Measurements from ENCODE around the gene IPPK. TPM values are rescaled to one million over a fixed set of nuclear protein-coding genes. Genes with fewer than 3 reads are reported as not detected.
"Not testable (repeated sequence)": the region's sequence is repeated elsewhere in the genome, so short reads cannot be mapped to it uniquely, and the experiment has no call there.

The IPPK gene
- total RNA-seq, 1 experiment from 2014 or later = 7.9 TPM

DNA sequence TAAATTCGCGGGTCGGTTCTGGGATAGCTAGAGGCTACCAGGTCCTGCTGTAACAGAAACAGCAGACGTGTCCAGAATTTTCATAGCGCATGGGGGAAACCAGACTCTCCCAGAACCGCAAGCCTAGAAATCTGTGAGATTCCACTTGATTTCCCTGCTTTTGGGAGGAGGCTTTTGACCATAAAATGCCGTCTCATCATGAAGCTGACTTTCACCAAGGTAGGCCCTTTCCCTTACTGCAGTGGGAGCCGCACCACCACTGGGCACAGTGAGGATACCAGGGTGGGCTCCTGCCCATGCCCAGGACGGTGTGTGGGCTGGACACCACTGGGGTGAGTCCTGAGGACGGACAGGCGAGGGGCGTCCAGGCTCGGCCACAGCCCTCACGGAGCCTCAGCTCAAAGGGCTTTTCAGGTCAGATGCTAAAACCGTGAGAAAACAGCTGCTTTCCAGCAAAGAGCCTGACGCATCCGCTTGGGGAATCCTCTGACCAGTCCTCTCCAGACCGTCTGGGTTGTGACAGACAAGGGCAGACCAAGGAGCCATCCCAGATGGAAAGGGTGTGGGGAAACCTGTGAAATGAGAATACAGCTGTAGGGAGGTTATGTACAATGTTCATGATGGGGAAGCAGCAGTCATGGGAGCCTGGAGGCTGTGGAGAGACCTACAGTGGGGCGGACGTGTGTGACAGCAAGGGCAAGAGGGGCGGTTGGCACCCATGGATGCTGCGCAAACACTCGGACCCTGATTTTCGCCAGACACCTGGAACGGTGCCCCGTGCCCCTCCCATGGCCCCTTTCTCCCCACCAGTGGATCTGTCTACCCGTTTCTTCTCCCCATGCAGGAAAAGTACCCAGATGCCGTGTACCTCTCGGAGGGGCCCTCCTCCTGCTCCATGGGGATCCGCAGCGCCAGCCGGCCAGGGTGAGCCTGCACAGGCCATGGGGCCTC is 59.2 kb downstream of the IPPK start:
- in situ Hi-C loops (cut with HindIII; ENCODE audit: low pct_unique_long_range_greater_than_20kb, low sequenced_read_pairs) = no loop called here
- no peak for DNase-seq (ENCODE audit: low read depth)

DNA sequence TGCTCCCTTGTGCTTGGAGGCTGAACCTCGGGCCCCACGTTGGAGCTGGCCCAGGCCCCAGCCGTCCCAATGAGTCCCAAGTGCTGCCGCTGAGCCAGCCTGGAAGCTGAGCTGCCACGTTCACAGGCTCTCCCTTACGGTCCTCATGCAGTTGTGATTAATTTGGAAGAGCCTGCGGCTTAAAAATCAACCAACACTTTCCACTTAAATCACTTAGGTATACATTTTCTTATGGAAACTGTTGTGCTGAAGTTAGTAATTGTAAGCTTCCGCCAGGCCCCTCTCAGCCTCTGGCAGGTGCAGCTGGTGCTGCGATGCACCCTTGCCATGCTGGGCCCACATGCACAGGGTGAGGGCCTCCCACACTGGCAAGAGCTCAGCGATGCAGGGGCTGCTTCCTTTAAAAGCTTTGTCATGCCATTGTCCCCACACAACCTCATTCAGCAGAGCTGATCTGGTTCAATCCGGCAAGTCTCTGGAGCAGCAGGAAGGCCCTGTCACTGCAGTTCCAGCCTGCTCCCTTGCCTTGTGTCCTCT is 61.0 kb downstream of the IPPK start:
- no peak for DNase-seq (ENCODE audit: low read depth)
- in situ Hi-C loops (cut with HindIII; ENCODE audit: low pct_unique_long_range_greater_than_20kb, low sequenced_read_pairs) = no loop called here

DNA sequence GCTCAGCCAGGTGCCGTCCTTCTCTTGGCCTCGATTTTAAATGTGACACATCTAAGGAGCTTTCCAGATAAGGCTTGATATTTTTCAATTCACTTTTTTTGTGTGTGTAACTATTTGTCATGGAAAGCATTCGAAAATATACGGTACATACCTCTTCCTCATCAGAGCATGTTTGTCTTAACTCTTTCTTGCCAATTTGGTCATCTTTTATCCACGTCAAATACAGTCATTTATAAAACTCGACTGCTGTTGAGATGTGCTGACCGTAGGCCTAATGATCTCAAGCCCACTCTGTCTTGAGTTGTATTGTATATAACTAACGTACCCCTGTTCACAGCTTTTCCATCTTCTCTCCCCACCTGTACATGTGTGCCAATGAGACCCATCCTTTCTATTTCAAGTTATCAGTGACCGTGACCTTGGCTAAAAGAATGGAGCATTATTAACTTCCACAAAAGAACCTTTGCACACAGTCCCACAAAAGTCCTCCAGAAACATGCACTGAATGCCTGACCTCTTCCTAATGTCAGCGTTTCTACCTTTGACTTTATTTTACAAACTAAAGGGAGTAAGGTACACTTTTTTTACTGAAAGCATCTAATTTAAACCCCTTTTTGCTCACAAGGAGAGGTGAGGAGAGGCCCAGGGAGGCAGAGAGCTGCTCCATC is 61.6 kb downstream of the IPPK start:
- in situ Hi-C loops (cut with HindIII; ENCODE audit: low pct_unique_long_range_greater_than_20kb, low sequenced_read_pairs) = no loop called here
- no peak for DNase-seq (ENCODE audit: low read depth)

DNA sequence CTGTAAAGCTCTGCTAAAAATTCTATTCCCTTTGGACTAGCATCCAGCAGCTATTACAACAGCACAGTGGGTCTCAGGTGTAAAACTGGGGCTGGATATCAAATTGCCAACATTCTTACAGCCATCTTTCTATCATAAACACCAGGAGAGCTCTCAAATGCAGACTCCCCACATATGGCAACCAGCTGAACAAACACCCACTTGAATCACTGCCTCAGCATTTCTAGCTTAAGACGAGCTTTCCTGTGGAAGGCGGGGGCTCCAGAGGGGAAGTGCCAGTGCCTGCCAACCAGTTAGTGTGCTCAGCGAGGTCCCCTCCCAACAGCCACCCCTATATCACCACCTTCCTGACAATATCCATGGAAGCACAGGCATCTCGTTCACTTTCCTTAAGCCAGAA is 62.2 kb downstream of the IPPK start:
- DNase-seq (ENCODE audit: low read depth) = no peak
- in situ Hi-C loops (cut with HindIII; ENCODE audit: low pct_unique_long_range_greater_than_20kb, low sequenced_read_pairs) = no loop called here

DNA sequence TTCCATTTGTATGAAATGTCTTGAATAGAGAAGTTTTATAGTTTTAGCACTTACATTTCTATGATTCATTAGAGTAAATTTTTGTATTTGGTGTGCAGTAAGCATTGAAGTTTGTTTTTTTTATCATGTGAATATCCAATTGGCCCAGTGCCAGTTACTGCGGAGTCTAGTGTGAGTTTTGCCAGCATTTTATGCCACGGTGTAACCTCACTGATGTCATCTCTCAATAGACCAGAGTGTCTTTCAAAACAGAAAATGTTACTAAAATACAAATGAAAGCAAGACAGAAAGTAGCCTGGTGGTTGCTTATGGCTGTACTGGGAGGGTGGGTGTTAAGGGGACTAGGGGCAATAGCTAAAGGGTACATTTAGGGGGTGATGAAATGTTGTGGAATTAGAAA is 62.8 kb downstream of the IPPK start:
- in situ Hi-C loops (cut with HindIII; ENCODE audit: low pct_unique_long_range_greater_than_20kb, low sequenced_read_pairs) = no loop called here
- DNase-seq (ENCODE audit: low read depth) = no peak

DNA sequence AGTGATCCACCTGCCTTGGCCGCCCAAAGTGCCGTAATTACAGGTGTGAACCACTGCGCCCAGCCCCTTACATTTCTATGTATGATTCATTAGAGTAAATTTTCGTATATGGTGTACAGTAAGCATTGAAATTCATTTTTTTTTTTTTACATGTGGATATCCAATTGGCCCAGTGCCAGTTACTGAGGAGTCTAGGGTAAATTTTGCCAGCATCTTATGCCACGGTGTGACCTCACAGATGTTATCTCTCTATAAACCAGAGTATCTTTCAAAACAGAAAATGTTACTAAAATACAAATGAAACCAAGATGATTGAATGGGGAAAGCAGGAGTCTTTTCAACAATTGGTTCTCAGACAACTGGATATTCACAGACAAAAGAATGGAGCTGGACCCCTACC is 64.7 kb downstream of the IPPK start:
- DNase-seq (ENCODE audit: low read depth) = no peak

DNA sequence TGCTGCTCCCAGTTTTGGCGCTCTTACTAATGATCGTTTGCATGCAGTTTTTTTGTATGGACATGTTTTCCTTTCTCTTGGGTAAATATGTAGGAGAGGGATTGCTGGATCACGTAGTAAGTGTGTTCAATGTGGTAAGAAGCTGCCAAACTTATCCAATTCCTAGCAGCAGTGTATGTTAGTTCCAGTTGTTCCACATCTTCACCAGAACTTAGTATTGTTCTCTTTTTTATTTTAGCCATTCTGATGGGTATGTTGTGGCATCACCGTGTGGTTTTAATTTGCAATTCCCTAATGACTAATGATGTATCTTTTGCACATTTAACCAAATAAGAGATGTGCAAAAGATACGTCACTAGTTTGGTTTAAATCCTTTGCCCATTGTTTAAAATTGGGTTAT is 65.9 kb downstream of the IPPK start:
- in situ Hi-C loops (cut with HindIII; ENCODE audit: low pct_unique_long_range_greater_than_20kb, low sequenced_read_pairs) = no loop called here
- no peak for DNase-seq (ENCODE audit: low read depth)

More for the DNA sequence above, 64.7 kb downstream of the IPPK start:
- in situ Hi-C loops (cut with HindIII; ENCODE audit: low pct_unique_long_range_greater_than_20kb, low sequenced_read_pairs) = no loop called here

DNA sequence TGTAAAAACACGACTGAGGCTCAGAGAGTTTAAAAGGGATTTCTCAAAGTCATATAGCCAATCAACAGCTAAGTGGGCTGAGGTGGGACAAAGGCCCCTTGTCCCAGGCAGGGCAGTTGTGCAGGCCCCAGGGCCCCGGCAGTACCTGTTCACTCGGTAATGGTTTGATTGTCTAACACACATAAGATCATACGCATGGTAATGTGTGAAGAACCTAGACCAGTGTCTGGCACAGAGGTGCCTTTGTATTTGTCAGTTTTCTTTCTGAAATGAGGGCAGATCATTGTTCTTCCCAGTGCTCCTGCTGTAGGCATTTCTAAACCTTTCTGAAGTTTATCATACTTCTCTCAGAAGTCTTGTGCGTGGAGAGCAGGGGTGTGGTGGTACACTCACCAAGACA is 66.8 kb downstream of the IPPK start:
- in situ Hi-C loops (cut with HindIII; ENCODE audit: low pct_unique_long_range_greater_than_20kb, low sequenced_read_pairs) = no loop called here
- no peak for DNase-seq (ENCODE audit: low read depth)

DNA sequence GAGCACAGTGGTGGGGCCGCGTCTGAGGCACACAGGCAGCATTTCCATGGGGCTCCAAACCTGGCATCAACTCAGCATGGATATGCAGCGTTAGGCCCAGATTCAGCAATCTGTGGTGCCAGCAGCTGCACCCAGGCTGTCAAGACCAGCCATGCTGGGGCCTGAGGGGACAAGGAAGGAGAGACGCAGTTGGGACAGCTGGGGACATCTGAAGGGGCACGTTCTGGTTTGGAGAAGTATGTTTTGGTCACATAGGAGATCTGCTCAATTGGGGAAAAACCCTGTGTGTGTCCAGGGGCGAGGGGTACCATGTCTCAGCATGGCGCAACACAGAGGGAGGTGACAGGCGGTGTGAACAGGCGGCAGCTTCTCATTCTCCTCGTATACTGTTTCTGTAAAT is 67.5 kb downstream of the IPPK start:
- in situ Hi-C loops (cut with HindIII; ENCODE audit: low pct_unique_long_range_greater_than_20kb, low sequenced_read_pairs) = no loop called here

DNA sequence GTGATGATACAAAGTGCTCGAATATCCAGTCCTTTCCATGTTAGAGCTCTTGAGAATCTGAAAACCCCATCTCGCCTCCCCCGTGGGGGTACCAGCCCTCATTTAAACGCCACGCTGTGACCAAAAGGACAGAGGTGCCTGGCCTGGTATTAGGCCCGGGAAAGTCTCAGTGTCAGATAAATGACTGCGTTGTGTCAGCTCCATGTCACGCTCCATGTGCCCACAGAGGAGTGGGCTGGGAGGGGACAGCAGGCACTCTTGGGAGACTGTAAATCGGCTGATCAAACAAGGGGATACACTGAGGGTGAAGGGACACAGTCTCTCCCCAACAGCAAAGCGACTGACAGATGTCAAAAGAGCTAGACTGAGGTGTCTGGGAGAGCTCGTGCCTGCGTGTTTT is 68.5 kb downstream of the IPPK start:
- no peak for DNase-seq (ENCODE audit: low read depth)
- in situ Hi-C loops (cut with HindIII; ENCODE audit: low pct_unique_long_range_greater_than_20kb, low sequenced_read_pairs) = no loop called here

More for the DNA sequence above, 67.5 kb downstream of the IPPK start:
- no peak for DNase-seq (ENCODE audit: low read depth)

DNA sequence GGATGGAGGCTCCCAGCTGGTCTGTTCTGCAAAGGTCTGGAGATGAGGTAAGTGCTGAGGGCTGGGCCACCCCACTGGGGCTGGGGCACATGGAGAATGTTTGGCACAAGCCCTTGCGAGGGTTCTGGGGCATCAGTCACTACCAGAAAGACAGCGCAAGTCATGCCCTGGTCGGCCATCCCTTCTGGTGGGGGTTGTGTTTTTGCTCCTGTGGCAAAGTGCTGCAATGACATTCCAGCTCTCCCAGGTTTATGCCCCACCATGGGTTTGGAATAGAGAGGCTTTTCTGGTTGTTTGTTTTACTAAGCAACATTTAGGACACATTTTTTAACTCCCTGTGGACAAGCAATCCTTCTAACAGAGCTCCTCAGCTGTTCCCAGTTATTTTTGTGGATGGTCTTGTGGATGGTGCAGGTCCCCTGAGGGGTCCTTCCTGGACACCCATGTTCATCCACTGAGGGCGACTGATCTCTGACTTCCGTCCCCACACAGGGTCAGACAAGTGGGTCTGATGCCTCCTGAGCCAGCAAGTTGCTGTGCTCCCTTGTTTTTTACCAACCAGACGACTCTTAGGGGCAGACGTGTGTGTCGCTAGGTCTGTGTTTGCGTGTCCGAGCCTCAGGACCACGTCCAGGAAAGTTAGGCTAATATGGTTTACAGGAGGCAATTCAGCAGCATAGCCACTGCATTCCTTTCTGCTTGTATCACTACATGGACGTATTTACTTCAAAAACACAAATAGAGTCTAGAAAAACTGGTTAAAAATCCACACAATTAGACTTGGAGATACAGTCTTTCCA is 69.3 kb downstream of the IPPK start:
- in situ Hi-C loops (cut with HindIII; ENCODE audit: low pct_unique_long_range_greater_than_20kb, low sequenced_read_pairs) = no loop called here

DNA sequence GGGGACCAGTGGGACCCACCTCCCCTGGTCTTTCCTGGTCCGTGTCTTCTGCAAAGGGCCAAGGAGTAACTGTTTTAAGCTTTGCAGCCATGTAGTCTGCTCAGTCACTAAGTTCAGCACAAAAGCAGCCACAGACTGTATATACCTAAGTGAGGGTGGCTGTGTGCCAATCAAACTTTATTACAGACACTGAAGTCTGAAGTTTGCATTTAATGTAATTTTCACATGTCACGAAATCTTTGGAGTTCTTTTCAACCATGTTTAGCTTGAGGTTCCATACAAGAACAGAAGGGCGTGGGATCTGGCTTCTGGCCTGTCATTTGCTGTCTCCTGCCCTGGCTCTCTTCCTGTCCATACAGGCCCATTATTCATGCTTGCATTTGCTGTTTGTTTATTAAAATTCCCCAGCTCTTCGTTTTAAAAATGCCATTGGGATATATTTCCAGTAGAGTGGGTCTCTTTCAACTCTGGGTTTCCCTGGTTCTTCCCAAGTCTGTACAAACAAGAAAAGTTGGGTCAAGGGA is 69.9 kb downstream of the IPPK start:
- no peak for DNase-seq (ENCODE audit: low read depth)
- in situ Hi-C loops (cut with HindIII; ENCODE audit: low pct_unique_long_range_greater_than_20kb, low sequenced_read_pairs) = no loop called here

More for the DNA sequence above, 69.3 kb downstream of the IPPK start:
- DNase-seq (ENCODE audit: low read depth) = no peak

DNA sequence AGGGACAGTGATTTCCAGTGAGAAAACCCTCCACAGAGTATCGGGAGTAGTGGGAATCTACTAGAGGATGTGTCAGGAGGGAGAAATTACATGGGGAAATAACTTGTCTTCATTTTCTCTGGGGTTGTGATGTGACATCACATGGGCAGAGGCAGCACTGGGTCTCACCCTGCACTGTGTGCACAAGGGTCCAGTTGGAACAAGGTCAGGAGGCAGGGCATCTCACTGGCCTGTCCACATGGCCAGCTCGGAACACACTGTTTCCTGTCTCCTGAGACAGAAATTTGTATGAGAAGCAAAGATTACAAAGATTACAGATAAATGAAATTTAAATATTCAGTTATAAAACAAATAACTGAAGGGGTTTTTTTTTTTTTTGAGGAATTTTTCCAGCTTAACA is 71.5 kb downstream of the IPPK start:
- no peak for DNase-seq (ENCODE audit: low read depth)
- in situ Hi-C loops (cut with HindIII; ENCODE audit: low pct_unique_long_range_greater_than_20kb, low sequenced_read_pairs) = no loop called here

DNA sequence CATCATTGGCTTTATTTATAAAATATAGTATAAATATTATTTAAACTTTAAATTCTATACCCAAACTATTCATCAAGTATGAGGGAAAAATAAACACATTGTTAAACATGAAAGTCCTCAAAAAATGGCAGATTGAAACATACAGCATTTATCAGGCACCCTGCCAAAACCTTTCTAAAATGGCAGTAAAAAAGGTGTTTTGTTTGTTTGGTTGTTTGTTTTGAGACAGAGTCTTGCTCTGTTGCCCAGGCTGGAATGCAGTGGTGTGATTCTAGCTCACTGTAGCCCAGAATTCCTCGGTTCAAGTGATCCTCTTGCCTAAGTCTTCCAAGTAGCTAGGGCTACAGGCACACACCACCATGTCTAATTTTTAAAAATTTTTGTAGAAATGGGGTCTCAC is 74.0 kb downstream of the IPPK start:
- in situ Hi-C loops (cut with HindIII; ENCODE audit: low pct_unique_long_range_greater_than_20kb, low sequenced_read_pairs) = no loop called here
- DNase-seq (ENCODE audit: low read depth) = no peak

DNA sequence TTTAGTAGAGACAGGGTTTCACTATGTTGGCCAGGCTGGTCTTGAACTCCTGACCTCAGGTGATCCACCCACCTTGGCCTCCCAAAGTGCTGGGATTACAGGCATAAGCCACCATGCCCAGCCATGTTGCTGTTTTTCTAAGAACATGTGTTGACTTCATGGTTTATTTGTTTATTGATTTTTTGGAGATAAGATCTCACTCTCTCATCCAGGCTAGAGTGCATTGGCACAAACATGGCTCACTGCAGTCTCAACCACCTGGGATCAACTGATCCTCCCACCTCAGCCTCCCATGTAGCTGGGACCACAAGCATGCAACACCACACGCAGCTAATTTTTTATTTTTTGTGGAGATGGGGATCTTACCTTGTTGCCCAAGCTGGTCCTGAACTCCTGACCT is 74.9 kb downstream of the IPPK start:
- in situ Hi-C loops (cut with HindIII; ENCODE audit: low pct_unique_long_range_greater_than_20kb, low sequenced_read_pairs); DNase-seq (ENCODE audit: low read depth): not testable (repeated sequence)

DNA sequence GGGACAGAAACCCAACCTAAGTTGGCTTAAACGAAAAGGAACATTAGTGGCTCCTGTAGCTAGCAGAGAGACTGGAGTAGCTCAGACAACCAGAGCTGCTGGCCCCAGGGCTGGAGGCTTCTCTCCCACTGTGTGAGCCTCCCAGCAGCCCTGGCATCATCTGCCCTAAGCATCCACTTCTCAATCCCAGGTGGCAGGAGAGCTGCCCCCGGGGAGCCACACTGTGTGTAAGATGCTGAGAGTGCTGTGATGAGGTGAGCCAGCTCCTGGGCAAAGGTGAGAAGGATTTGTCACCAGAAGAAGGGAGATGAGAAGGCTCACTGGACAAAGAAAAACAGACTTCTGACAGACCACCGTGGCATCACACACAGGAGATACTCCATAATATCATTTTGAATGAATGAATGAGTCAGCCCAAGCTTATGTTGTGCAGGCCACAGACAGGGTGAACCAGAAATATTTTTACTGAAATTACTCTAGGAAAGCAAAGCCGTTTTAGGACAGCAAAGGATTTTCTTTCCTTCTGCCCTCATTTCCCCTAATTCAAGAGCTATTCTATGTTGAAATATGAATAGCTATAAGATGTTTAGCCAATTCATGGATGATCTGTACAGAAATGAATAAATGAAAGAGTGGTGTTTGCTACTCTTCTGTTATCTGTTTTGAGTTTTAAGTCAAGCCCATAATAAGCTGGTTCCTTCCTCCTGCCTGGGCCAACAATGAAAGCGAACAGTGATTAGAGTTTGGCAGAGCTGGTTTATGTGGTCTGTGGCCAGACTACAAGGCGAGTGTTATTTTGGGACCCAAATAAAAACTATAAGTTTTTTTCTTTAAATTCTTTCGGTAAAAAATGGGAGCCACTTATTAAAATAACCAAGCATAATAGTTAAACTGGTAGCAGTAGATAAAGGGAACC is 76.7 kb downstream of the IPPK start:
- in situ Hi-C loops (cut with HindIII; ENCODE audit: low pct_unique_long_range_greater_than_20kb, low sequenced_read_pairs) = no loop called here
- DNase-seq (ENCODE audit: low read depth) = no peak

DNA sequence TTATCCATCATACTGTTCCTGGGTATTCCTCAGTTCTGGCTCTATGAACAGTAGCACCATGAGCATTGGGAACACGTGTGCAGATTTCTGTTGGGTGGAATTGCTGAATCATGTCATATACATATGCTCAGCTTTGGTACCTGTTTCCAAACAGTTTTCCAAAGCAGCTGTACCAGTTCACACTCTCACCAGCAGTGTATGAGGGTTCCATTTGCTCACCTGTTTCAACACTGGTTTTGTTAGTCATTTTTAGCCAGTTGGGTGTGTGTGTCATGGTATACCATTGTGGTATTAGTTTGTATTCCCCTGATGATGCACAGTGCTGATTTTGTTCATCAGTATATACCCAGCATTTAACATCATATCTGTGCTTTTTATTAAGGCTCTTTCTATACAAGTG is 77.4 kb downstream of the IPPK start:
- DNase-seq (ENCODE audit: low read depth) = no peak
- in situ Hi-C loops (cut with HindIII; ENCODE audit: low pct_unique_long_range_greater_than_20kb, low sequenced_read_pairs) = no loop called here
